HG02852 (cell line): ENCODE results near the gene BRSK2.
"Not testable (repeated sequence)": the region's sequence is repeated elsewhere in the genome, so short reads cannot be mapped to it uniquely, and the experiment has no call there.

Experiments used
- ATAC-seq: cut with Tn5 transposase; IDR thresholded peaks from one replicate; pipeline ENCODE4 v1.9.1; 2021; ENCODE audit warnings: mild to moderate bottlenecking, moderate library complexity; ENCODE audit not compliant: unreplicated experiment

BRSK2 gene

DNA sequence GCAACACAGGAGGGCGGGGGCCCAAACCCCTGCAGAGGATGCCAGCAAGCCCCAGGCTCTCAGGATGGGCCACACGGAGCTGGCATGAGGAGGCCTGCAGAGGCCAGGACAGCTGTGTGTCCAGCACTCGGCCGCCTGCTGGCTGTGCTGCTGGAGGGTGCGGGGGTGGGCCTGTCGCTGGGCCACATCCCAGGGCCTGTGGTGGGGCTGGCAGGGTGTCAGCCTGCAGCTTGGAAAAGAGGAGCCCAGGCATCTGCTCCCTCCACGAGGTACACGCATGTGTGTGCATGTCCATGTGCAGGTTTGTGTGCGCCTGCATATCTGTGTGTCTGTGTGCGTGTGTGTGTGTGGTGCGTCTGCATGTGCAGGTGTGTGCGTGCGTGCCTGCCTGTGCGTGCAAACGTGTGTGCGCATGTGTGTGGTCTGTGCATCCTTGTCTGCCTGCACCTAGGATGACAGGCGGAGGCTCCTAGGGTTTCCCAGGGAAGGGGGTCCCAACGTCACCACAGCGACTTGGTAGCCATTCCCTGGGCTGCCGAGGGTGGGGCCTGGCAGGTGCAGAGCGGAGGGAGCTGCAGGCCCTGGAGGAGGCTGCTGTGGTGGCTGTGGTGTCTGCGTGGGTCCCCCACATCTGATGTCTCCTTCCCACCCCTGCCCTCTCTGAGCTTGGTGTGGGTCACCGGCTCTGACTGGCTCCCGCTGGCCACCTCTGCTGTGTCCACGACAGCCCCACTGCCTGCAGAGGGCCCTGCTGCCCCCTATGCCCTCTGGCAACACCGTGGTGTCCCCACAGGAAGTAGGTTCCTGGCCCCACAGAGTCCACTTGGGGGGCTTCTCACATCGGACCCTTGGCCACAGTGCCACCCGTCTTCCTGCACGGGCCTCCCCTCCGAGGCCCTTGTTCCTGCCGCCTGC, 17.1 kb downstream of the BRSK2 start:
- ATAC-seq = no peak

DNA sequence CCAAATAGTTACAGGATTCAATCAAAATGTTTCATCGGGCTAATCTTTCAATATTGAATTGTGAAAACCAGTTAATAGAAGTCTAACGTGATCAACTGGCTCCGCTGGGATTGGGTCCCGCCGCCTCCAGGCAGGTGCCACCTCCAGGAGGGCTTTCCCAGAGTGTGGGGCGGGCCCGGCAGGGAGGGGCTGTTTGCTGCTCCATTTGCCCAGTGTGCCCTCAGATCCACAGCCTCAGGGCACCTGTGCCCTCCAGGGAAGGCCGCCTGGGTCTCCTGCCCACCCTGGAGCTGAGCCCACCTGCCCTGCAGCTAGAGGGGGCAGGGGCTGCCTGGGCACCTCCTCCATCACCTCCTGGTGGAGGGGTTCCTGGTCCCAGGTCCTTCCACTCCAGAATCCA, 17.9 kb downstream of the BRSK2 start:
- ATAC-seq = no peak

DNA sequence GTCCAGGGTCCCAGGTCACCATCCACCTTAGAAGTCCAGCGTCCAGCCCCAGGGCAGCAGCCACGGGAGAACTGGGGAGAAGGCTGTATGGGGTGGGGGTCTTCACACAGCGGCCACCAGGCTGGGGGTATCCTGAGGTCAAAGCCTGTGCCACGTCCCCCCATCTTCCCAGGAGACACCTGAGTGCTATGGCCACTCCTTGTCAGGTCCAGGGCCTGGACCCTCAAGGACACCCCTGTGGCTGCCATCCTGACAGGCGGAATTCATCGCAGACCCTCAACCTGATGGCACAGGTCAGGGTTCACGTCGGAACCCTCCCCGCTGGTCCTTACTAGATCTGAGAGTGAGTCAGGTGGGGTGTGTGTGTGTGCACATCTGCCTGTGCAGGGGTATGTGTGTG, 18.6 kb downstream of the BRSK2 start:
- no peak for ATAC-seq

DNA sequence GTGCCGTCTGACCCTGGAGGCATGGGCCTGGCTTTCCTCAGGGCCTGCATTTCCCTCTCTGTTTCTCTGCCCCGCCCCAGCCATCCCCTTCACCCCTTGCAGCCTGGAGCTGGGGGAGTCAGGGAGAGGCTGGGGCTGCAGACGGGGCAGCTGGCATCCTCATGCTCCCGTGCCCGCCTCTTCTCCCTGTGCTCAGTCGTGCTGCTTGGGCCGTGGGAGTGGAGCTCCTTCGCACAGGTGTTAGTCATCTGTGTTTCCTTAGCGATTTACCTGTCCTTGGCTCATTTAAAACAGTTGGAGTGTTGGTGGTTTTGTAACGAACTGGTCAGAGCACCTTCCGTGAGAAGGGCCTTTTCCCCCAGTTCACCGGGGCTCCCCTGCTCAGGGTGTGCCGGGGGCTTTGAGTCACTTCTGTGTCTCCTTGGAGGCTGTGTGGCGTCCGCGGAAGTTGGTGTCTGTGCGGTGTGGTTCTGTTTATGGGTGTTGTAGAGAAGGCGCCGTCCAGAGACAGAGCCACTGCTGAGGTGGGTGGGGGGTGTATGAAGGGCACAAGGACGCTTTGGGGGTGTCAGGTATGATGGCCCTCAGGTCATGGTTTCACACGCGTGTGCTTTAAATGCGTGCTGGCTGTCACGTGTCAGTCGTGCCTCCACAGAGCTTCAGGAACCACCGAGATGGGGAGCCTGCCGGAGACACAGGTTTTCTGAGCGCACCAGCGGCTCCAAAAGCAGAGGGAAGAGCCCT, 19.5 kb downstream of the BRSK2 start:
- ATAC-seq = no peak

DNA sequence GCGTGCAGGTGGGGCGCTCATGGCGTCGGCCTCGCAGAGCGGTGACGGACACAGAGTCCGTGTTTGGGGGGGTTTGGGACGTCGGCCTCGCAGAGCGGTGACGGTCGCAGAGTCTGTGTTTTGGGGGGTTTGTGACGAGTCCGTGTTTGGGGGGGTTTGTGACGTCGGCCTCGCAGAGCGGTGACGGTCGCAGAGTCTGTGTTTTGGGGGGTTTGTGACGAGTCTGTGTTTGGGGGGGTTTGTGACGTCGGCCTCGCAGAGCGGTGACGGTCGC, 20.1 kb downstream of the BRSK2 start:
- ATAC-seq = not testable (repeated sequence)

DNA sequence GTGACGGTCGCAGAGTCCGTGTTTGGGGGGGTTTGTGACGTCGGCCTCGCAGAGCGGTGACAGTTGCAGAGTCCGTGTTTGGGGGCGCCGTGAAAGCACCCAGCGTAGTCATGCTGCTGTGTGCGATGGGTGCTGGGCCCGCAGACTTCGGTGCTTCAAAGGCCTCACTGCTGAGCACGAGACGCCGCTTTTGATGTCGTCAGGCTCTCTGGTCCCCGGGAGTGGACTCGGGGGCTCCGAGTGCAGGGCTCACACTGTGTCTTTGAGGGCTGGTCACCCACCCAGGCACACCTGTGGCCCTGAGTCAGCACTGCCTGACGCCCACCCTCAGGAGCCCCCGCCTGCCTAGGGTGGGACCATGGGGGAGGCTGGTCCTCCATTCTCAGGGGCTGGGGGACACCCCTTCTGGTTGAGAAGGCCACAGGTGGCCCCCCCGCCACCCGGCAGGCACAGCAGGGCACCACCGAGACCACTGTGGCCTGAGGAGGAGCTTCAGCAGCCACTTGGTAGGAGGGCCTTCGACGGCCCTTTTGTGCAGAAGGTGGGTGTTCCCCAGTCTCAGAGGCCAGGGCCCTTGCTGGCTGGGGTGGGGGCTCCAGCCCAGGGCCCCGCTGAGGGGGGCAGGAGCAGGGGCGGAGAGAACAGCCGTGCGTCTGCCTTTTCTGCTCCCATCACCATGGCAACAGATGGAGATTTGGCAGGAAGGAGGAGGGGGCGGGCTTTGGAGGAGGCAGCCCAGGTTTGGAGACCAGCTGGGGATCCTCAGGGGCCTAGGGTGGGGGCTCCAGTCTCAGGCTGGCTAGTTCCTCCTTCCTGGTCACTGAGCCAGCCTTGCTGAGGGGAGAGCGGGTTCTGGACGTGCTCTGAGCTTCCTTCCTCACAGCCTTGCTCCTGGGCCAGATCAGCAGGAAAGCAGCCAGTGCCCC, 20.9 kb downstream of the BRSK2 start:
- ATAC-seq = no peak

DNA sequence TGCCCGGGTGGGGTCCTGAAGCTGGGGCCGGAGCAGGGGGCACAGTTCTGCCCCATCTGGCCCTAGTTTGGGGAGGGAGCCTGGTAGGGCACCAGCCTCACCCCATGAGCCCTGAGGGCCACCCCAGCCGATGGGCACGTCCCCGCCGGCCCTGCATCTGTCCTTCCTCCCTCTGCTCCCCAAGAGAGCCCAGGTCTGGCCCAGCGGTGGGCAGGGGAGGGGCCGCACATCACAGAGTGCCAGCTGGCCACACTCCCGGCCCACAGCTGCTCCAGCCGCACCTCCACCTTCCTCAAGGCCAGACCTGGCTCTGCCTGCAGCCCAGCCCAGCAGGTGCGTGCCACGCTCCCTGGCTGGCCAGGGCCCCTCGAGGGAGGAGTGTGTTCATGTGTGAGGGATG, 21.6 kb downstream of the BRSK2 start:
- no peak for ATAC-seq

DNA sequence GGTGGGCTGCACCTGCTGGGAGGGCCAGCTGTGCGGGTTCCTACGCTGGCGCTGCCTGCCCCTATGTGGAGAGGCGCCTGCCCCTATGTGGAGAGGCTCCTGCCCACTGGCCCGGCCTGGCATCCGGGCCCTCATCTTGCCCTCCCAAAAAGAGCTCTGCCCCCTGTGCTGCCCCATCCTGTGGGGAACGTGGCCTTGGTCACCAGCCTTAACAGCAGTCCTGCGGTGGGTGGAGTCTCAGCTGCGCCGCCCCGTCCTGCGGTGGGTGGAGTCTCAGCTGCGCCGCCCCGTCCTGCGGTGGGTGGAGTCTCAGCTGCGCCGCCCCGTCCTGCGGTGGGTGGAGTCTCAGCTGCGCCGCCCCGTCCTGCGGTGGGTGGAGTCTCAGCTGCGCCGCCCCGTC, 22.0 kb downstream of the BRSK2 start:
- not testable (repeated sequence) for ATAC-seq

DNA sequence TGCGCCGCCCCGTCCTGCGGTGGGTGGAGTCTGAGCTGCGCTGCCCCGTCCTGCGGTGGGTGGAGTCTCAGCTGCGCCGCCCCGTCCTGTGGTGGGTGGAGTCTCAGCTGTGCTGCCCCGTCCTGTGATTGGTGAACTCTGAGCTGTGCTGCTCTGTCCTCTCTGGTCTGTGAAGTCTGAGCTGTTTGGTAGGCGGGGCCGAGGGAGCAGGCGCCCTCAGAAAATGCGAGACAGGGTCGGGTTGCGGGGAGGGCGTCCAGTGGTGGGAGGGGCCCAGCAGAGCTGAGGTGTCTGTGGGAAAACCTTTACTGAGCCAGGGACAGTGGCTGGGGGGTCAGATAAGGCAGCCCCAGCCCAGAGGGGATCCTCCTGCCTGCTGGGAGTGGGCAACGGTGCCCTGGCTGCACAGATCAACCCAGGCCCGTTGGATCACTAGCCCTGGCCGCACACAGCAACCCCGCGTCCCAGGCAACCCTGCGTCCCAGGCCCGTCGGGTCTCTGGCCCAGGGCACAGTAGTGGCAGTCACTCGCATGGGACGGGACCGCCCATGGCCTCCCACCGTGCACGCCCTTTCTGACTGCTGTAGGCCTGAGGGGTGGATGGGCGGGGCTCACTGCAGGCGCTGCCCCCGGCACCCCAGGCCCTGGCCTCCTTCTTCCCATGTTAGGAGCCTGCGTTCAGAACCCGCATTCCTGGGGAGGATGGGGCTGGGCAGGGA, 22.8 kb downstream of the BRSK2 start:
- ATAC-seq = no peak

DNA sequence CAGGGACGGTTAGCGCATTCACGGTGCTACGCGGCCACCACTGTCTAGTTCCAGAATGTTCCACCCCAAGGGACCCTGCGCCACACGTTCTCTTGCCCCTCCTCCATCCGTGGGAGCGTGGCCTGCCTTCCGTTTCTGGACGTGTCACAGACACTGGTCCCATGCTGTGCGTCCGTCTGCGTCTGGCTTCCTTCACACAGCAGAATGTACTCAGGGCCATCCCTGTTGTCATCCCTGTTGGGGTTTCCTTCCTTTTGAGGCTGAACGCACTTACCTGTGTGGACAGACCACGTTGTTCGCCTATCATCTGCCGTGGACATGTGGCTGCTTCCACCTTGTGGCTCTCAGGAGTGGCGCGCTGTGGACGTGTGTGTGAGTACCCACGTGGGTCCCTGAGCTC, 24.9 kb downstream of the BRSK2 start:
- ATAC-seq = no peak

DNA sequence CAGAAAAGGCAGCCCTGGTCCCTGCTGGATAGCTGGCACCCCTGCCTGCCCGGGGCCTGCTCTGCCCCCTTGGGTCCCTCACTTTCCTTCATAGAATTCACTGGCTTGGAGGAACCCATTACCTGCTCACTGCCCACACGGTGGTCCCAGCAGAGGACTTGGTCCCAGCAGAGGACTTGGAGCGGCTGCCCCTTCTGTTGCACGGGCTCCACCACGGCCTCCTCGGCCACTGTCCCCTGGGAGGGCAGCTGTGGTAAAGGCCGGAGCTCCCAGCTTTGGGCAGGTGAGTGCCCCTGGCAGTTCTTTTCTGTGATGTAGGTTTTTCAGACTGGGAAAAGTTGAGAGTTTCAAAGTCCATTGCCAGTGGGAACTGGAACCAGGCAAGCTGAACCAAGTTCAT, 25.9 kb downstream of the BRSK2 start:
- no peak for ATAC-seq

DNA sequence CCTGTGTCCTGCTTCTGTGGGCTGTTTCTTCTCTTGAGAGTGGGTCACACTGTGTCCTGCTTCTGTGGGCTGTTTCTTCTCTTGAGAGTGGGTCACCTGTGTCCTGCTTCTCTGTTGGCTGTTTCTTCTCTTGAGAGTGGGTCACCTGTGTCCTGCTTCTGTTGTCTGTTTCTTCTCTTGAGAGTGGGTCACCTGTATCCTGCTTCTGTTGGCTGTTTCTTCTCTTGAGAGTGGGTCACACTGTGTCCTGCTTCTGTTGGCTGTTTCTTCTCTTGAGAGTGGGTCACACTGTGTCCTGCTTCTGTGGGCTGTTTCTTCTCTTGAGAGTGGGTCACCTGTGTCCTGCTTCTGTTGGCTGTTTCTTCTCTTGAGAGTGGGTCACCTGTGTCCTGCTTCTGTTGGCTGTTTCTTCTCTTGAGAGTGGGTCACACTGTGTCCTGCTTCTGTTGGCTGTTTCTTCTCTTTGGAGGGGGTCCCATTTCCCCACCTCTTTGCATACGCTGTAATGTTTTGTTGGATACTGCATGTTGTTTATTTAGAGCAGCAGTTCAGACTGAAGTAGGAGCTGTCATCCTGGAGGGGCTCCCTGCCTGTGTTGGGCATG, 28.6 kb downstream of the BRSK2 start:
- not testable (repeated sequence) for ATAC-seq

DNA sequence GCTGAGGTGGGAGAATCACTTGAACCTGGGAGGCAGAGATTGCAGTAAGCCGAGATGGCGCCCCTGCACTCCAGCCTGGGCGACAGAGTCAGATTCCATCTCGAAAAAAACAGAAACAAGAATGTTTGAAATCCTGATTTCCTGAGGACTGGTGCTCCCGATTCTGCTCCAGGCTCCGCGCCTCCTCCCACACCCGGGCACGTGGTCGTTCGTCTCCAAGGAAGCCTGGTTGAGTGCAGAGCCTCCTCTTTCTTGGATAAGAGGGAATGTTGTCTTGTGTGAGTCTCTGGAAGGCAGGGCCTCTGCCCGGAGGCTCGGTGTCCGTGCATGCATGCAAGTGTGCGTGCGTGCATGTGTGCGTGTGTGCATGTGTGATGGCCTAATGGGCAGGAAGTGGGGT, 30.1 kb downstream of the BRSK2 start:
- ATAC-seq = no peak

DNA sequence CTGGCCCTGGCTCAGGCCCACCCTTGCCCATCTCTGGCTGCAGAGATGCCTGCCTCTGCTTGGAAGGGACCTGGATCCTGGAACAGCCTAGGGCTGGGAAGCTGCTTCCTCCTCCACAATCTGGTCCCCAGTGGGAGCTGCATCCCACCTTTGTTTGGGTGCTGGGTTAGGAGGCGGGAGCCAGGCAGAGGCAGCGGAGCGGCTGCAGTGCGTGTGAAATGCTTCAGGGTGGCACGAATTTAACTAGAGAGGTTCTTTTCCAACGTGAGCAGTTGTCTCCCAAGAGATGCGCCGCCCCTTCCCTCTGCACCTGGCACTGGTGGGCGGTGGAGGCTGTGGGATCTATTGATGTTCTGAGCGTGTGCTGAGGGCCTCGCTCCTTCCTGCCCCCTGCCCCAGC, 31.6 kb downstream of the BRSK2 start:
- no peak for ATAC-seq

DNA sequence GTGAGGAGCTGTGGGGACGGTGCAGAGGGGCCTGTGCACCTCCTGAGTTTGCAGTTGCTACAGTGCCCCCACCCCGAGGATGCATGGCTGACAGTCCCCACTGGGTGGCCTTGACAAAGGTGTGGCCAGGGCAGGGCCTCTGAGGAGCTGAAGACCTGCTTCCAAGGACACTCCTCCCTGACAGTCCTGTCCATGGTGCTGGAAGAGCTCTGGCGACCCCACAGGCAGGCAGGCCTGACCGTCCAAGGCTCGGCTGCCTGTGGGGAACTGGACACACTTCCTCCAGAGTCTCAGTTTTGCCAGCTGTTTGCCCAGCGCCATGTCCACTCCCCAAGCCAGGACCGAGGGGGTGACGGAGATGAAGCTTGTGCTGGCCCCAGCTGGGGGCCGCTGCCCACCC, 32.7 kb downstream of the BRSK2 start:
- ATAC-seq = no peak

DNA sequence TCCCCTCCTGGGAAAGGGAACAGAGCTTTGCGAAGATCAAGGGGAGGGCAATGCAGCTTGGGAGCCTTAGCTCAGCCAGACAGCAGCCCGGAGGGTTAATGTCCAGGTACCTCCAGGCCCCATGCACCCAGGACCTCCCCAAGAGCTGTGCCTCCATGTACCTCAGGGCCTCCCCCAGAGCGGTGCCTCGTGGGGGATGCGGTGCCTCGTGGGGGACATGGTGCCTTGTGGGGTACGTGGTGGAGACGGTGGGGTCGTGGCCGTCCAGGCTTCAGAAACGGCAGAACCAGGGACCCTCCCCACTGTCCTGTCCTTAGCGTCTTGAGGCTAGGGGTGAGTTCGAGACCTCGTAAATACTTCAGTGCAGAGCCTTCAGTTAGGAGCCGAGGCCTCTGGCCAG, 33.2 kb downstream of the BRSK2 start:
- no peak for ATAC-seq

DNA sequence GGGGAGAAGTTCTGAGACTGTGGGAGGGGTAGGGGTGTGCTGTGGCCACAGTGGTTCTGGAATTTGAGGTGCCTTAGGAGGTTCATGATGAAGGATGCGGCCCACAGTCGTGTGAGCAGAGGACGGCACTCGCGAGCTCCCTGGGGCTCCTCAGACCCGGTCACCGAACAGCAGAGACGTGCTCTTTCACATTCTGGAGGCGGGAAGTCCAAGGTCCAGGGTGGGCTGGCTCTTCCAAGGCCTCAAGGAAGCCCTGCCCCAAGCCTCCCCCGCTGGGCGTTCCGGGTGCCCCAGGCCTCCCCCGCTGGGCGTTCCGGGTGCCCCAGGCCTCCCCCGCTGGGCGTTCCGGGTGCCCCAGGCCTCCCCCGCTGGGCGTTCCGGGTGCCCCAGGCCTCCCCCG, 33.7 kb downstream of the BRSK2 start:
- not testable (repeated sequence) for ATAC-seq

DNA sequence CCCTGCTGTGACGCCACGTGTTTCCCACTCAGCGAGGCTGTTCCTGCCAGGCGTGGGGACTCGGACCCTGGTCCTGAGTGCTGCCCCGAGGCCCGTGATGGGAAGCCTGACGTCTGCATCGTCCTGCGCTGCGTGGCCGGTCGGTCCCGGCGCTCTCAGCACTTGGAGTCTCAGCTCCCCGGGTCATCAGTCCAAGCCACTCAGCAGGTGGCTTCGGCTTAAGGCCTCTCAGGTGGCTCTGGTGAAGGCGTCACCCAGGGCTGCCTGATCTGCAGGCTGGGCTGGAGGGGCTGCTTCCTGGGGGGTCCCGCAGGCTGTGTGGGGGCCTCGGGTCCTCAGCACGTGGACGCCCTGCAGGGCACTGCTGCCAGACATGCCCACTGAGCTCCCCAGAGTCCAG, 35.3 kb downstream of the BRSK2 start:
- no peak for ATAC-seq

DNA sequence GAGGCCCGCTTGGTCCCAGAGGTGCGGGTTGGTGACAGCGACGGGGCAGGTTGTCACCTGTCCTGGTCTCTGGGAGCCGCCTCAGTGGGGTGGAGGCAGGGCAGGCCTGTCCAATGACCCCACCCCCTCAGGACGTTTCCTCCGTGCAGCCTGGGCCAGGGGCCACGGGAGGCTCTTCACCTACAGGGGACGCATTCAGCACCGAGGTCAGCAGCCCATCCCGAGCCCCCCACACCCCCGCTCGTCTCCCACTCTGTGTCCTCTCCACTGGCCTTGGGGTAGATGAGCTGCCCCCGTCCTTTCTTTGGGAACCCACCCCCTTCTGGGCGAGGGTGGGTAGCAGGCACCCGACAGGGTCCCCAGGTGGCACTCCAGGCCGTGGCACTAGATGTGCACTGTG, 35.7 kb downstream of the BRSK2 start:
- no peak for ATAC-seq

DNA sequence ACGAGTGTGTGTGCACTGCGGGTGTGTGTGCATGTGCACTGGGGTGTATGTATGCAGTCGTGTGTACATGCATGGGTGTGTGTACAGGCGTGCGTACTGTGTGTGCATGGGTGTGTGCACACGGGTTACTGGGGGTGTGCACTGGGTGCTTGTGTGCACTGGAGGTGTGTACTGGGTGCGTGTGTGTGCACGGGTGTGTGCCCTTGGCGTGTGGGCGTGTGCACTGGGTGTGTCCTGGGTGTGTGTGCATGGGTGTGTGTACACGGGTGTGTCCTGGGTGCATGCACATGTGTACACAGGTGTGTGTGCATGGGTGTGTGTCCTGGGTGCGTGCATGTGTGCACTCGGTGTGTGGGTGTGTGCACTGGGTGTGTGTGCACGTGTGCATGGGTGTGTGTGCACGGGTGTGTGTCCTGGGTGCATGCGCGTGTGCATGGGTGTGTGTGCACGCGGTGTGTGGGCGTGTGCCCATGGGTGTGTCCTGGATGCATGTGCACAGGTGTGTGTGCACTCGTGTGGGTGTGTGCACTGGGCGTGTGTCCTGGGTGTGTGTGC, 39.1 kb downstream of the BRSK2 start:
- ATAC-seq = no peak
